ENCODE measurements around the gene PIEZO2.
"Not testable (repeated sequence)": the region's sequence is repeated elsewhere in the genome, so short reads cannot be mapped to it uniquely, and the experiment has no call there.

Gene PIEZO2

GRCh38 chr18:11149441-11150270 is at the start of gene PIEZO2:
TSS of gene PIEZO2 (minus strand) at chr18:11149569. CDS start at chr18:11148588, 981 bp downstream.
- Mint-ChIP-seq H3K9me3 (no peaks in the 10 kb centered on the region), H3K27me3 (peaks cover 59% of the 10 kb centered on the region), H3K4me3 (no peak within 1 kb of the TSS), H3K4me1 (no peaks in the 10 kb centered on the region), H3K36me3 (no peaks in the 10 kb centered on the region), H3K27ac (no peak within 1 kb of the TSS)
- DNase-seq: no peak
- CTCF ChIA-PET: no interaction called here

DNA sequence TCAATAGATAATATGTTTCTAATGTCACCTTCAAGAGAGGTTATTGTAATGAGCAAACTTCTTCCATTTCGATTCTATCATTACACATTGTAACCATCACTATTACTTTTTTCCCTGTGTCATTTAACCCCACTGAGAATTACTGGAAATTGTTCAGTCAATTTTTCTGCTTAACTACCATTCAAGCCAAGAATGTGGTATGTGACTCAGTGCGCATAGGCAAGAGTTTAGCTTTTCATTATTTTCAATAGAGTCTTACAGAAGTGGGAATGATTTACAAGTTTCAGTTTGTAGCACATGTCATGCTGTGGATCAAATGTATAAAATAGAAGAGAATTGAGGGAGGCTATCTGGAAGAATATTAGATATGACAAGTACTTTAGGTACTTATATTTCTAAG is 34.3 kb upstream of the PIEZO2 start:
- Mint-ChIP-seq H3K4me1 (no peaks in the 10 kb centered on the region), H3K27ac (no peak overlapping the region), H3K27me3 (no peaks in the 10 kb centered on the region), H3K4me3 (no peak overlapping the region), H3K9me3 (no peaks in the 10 kb centered on the region), H3K36me3 (no peaks in the 10 kb centered on the region)
- no peak for DNase-seq
- CTCF ChIA-PET: no interaction called here

DNA sequence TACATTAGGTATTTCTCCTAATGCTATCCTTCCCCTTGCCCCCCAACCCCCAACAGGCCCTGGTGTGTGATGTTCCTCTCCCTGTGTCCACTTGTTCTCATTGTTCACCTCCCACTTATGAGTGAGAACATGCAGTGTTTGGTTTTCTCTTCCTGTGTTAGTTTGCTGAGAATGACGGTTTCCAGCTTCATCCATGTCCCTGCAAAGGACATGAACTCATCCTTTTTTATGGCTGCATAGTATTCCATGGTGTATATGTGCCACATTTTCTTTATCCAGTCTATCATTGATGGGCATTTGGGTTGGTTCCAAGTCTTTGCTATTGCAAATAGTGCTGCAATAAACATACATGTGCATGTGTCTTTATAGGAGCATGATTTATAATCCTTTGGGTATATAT is 32.3 kb upstream of the PIEZO2 start:
- H3K4me3 Mint-ChIP-seq, H3K36me3 Mint-ChIP-seq, H3K27ac Mint-ChIP-seq, H3K4me1 Mint-ChIP-seq, H3K27me3 Mint-ChIP-seq, CTCF ChIA-PET, DNase-seq, H3K9me3 Mint-ChIP-seq: not testable (repeated sequence)

DNA sequence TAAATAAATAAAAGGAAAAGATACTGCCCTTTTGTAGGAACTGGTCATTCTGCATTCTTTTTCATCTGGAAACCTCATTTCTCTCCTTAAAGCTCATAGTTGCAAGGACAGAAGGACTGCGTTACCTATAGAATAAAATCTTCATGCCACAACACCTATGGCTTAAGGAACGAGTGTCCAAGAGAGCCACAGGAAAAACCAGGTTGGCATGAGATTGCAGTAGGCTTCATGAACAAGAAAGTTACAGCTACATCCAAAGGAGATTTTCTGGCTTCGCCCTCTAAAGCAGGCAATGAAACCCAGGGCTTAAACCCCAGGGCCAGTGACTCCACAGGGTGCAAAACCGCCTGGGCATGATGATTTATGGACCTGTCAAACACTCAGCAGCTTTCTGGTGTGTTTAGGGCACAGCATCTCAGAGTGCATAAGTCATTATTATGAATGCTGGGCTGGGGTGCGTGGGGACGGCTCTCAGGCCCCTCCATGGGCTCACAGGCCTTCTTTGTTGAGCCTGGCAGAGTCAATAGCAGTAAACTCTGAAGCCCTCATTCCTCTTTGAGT is 30.7 kb upstream of the PIEZO2 start:
- no peak for DNase-seq
- CTCF ChIA-PET: no interaction called here
- Mint-ChIP-seq H3K27ac (no peak overlapping the region), H3K4me1 (no peaks in the 10 kb centered on the region), H3K9me3 (no peaks in the 10 kb centered on the region), H3K4me3 (no peak overlapping the region), H3K36me3 (no peaks in the 10 kb centered on the region), H3K27me3 (no peaks in the 10 kb centered on the region)

- no peaks in the 10 kb centered on the region for H3K9me3 Mint-ChIP-seq
- H3K27ac Mint-ChIP-seq: no peak overlapping the region
- H3K4me3 Mint-ChIP-seq: no peak overlapping the region
- no peaks in the 10 kb centered on the region for H3K36me3 Mint-ChIP-seq
- CTCF ChIA-PET: no interaction called here
- no peak for DNase-seq
- H3K27me3 Mint-ChIP-seq: no peaks in the 10 kb centered on the region
- no peaks in the 10 kb centered on the region for H3K4me1 Mint-ChIP-seq
Measured at GRCh38 chr18:11178951-11179549, 29.7 kb upstream of the PIEZO2 start.

- Mint-ChIP-seq H3K4me1 (no peaks in the 10 kb centered on the region), H3K4me3 (no peak overlapping the region), H3K27me3 (no peaks in the 10 kb centered on the region), H3K9me3 (no peaks in the 10 kb centered on the region), H3K36me3 (no peaks in the 10 kb centered on the region), H3K27ac (no peak overlapping the region)
- DNase-seq: no peak
- CTCF ChIA-PET: interaction anchor here (1.0 kb wide), 1 partner anchor 23 kb away, joined by 4 read pairs; no protein-coding TSS in a partner anchor
Measured at GRCh38 chr18:11177382-11177781, 28.0 kb upstream of the PIEZO2 start.

DNA sequence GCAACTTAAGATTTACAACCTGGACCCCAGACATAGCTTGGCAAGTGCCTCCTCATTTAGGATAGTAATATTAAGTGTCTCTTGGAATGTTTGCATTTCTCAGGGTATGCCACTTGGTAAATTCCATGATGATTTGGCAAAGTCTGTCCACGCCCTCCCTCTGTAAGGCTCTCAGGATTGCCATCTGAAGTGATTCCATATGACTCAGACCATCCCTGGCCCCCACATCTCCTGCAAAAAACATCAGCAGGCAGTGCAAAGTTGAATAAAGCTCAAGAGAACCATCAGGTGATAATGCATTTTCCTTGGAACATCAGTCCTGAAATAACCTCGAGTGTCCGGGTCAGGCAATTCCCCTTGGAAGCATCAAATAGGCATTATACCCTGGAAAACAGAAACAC is 27.1 kb upstream of the PIEZO2 start:
- no peaks in the 10 kb centered on the region for H3K4me1 Mint-ChIP-seq
- no peak overlapping the region for H3K27ac Mint-ChIP-seq
- H3K27me3 Mint-ChIP-seq: no peaks in the 10 kb centered on the region
- H3K4me3 Mint-ChIP-seq: no peak overlapping the region
- no peaks in the 10 kb centered on the region for H3K36me3 Mint-ChIP-seq
- no peaks in the 10 kb centered on the region for H3K9me3 Mint-ChIP-seq
- no peak for DNase-seq
- CTCF ChIA-PET: no interaction called here

DNA sequence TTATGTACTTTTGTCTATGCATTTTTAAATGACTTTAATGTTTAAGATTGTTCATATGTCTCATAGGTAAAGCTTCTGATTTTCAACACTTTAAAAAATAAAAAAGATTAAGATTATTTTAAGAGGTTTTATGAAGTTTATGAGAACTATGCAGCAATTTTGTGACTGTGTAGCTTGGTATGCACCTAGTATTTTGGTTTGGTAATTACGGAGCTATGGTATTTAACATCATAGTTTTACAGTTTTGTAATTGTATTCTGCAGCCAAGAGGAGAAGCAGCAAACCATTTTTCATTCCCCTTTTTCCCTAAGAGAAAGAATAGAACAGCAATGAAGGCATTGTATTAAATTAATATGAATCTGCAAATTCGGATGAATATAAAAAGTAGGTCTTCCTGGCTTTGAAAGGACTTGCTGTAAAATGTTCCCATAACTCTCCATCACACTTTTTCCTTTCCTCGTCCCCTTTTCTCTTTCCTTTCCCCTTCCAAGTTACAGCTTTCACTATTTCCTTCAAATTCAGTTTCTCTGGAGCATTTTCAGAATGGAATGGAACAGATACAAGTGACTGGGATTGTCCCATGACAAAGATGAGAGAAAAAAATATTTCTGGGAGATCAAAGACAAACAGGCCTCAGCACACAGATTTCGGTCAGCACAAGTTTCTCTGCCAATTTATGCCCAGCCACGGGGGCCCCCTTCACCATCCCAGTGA is 26.1 kb upstream of the PIEZO2 start:
- no peak overlapping the region for H3K4me3 Mint-ChIP-seq
- H3K27ac Mint-ChIP-seq: no peak overlapping the region
- H3K4me1 Mint-ChIP-seq: no peaks in the 10 kb centered on the region
- H3K36me3 Mint-ChIP-seq: no peaks in the 10 kb centered on the region
- CTCF ChIA-PET: no interaction called here
- no peaks in the 10 kb centered on the region for H3K9me3 Mint-ChIP-seq
- H3K27me3 Mint-ChIP-seq: no peaks in the 10 kb centered on the region
- DNase-seq: no peak

GRCh38 chr18:11174179-11174578 is 24.8 kb upstream of the PIEZO2 start:
- H3K27ac Mint-ChIP-seq, CTCF ChIA-PET, DNase-seq, H3K9me3 Mint-ChIP-seq, H3K27me3 Mint-ChIP-seq, H3K4me1 Mint-ChIP-seq, H3K4me3 Mint-ChIP-seq, H3K36me3 Mint-ChIP-seq: not testable (repeated sequence)

GRCh38 chr18:11167778-11168177 is 18.4 kb upstream of the PIEZO2 start:
- CTCF ChIA-PET: interaction anchor here (0.7 kb wide), 1 partner anchor 114 kb away, joined by 3 read pairs; no protein-coding TSS in a partner anchor
- no peaks in the 10 kb centered on the region for H3K4me1 Mint-ChIP-seq

GRCh38 chr18:11165952-11166351 is 16.6 kb upstream of the PIEZO2 start:
- Mint-ChIP-seq H3K4me3 (no peak overlapping the region), H3K4me1 (no peaks in the 10 kb centered on the region), H3K9me3 (no peaks in the 10 kb centered on the region), H3K27ac (no peak overlapping the region), H3K27me3 (no peaks in the 10 kb centered on the region), H3K36me3 (no peaks in the 10 kb centered on the region)
- no peak for DNase-seq
- CTCF ChIA-PET: interaction anchor here (1.4 kb wide), 1 partner anchor 12 kb away, joined by 3 read pairs; no protein-coding TSS in a partner anchor

More at GRCh38 chr18:11167778-11168177, 18.4 kb upstream of the PIEZO2 start:
- Mint-ChIP-seq H3K4me3 (no peak overlapping the region), H3K27me3 (no peaks in the 10 kb centered on the region), H3K27ac (no peak overlapping the region), H3K9me3 (no peaks in the 10 kb centered on the region), H3K36me3 (no peaks in the 10 kb centered on the region)
- DNase-seq: no peak

- Mint-ChIP-seq H3K27me3 (no peaks in the 10 kb centered on the region), H3K27ac (no peak overlapping the region), H3K4me1 (no peaks in the 10 kb centered on the region), H3K36me3 (no peaks in the 10 kb centered on the region), H3K4me3 (no peak overlapping the region), H3K9me3 (no peaks in the 10 kb centered on the region)
- DNase-seq: no peak
- CTCF ChIA-PET: interaction anchor here (1.4 kb wide), 1 partner anchor 11 kb away, joined by 3 read pairs; no protein-coding TSS in a partner anchor
Measured at GRCh38 chr18:11165138-11165537, 15.8 kb upstream of the PIEZO2 start.

- no peaks in the 10 kb centered on the region for H3K36me3 Mint-ChIP-seq
- no peaks in the 10 kb centered on the region for H3K27me3 Mint-ChIP-seq
- DNase-seq: no peak
- H3K9me3 Mint-ChIP-seq: no peaks in the 10 kb centered on the region
- no peak overlapping the region for H3K27ac Mint-ChIP-seq
- CTCF ChIA-PET: interaction anchor here (0.7 to 1.4 kb wide), 3 partner anchors 28 to 376 kb away, joined by 3 to 4 read pairs (median 3); no protein-coding TSS in a partner anchor
- H3K4me3 Mint-ChIP-seq: no peak overlapping the region
- H3K4me1 Mint-ChIP-seq: no peaks in the 10 kb centered on the region
Measured at GRCh38 chr18:11163665-11164064, 14.3 kb upstream of the PIEZO2 start.

DNA sequence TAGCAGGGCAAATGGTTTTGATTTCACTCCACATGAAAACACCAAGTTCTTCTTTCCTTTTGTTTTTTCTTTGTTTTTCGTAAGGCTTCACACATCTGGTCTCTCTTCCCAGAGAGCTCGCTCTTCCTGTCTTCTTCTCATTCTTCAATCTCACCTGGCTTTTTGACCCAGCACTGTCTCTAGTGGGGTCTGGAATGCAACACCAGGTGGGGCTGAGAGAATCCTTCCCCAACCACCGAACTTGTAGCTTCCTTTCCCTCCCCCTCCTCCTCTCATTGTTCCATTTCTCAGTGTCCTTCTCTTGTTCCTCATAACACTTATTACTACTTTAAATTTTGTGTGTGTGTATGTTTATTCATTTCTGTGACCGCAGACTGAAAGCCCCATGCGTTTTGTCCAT is 13.5 kb upstream of the PIEZO2 start:
- H3K4me1 Mint-ChIP-seq: no peaks in the 10 kb centered on the region
- no peaks in the 10 kb centered on the region for H3K9me3 Mint-ChIP-seq
- no peak for DNase-seq
- H3K27ac Mint-ChIP-seq: no peak overlapping the region
- no peaks in the 10 kb centered on the region for H3K36me3 Mint-ChIP-seq
- no peak overlapping the region for H3K4me3 Mint-ChIP-seq
- no peaks in the 10 kb centered on the region for H3K27me3 Mint-ChIP-seq
- CTCF ChIA-PET: interaction anchor here (0.7 to 1.4 kb wide), 3 partner anchors 27 to 376 kb away, joined by 3 to 4 read pairs (median 3); no protein-coding TSS in a partner anchor
